Measurements from ENCODE around the gene RNASEL.

RNASEL gene

DNA sequence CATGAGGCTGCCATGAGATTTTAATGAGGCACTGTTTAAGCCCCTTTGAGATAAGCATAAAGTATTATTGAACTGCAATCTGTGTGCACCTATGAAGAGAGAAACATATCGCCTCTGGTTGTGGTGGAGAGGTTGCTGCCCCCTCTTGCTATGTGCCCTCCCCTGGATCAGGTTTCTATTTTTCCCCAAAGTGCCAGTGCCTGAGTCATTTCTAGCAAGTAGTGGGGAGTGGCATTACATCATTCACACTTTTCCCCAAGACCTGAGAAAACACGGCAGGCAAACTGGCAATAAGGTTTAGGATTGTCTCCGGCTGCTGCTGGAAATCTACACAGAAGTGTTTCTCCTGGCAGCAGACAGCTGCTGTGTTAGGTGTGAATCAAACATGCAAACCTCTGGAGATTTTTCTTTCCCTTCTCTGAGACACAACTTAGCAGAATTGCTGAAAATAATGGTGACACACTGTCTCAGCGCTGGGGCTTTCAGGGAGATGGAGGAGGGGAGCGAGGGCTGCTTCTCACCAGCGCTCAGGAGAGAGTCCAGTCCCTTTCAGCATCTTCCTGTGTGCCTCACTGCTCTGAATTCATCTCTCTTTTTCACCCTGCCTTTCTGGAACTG is 28.8 kb upstream of the RNASEL start:
- no peak overlapping the region for H3K4me3 ChIP-seq (ENCODE audit: low read length)
- no peak overlapping the region for H3K9ac ChIP-seq (ENCODE audit: low read length)
- H3K4me1 ChIP-seq (ENCODE audit: control insufficient read depth, insufficient read depth, low read length), result peaks cover 38% of the 10 kb centered on the region
- no peaks in the 10 kb centered on the region for H3K27me3 ChIP-seq (replicated peaks; ENCODE audit: control insufficient read depth, insufficient read depth, low read length)
- H3K9me3 ChIP-seq (ENCODE audit: control insufficient read depth, low read length), result no peaks in the 10 kb centered on the region
- DNase-seq (ENCODE audit: low read depth), result peak; percentile 52
- H3K36me3 ChIP-seq (ENCODE audit: control insufficient read depth, insufficient read depth, low read length, severe bottlenecking), result no peaks in the 10 kb centered on the region

DNA sequence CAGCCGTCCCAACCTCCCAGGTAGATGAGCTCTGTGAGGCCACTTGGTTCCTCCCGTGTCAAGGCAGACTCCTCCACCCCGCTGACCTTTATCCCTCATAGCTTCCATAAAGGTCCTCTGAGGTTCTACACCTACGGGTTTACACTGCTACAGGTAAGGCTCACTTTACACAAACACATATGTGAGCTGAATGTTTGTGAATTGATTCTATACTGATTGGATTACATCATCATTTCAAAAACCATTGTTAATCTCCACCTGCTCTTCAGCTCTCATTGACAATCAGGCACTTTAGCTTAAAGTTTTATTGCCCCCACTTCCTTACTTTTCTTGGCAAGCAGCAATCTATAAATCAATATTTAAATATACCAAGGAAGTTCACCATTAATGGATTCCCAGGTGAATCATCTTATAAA is 28.0 kb upstream of the RNASEL start:
- Histone ChIP-seq H3K9ac (ENCODE audit: low read length) (no peak overlapping the region), H3K4me1 (ENCODE audit: control insufficient read depth, insufficient read depth, low read length) (peaks cover 35% of the 10 kb centered on the region), H3K9me3 (ENCODE audit: control insufficient read depth, low read length) (no peaks in the 10 kb centered on the region)

DNA sequence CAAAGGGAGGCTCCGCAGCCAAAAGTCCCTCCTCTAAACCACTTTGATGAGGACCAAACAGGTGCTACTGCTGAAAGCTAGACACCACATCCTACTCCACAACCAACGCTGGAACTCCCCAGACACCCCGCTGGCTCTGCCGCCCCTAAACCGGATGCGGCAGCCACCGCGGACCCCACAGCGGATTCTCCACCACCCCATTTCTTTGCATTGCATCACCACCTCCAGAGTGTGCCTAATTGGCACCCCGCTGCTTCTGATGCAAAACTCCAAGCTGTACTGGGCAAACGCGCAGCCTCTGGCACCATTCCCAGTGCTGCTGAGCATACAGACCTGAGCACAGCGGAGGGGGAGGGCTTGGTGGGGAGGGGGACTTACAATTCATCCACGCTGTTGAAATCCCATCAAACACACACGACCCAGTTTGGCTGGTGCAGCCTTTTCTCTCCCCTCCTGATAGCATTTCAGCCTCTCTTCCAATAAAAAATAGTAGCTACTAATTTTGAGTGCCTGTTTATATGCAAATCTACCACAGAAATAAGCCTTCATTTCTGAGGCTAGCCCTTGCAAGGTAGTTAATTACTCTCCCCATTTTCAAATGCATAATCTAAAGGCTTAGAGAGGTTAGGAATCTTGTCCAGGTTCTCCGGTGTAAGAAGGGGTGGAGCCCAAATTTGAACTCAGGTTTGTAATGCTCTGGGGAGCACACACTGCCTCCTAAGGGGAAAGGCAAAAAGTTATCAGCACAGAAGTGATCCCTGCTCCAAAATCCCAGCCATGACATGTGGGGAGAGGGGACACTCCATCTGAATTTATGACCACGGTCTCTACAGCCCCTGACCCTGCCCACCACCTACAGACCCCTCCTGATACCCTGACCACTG is 27.3 kb upstream of the RNASEL start:
- H3K4me3 ChIP-seq (ENCODE audit: low read length), result peak overlapping the region; percentile 72

More for the DNA sequence above, 28.0 kb upstream of the RNASEL start:
- Histone ChIP-seq H3K27me3 (replicated peaks; ENCODE audit: control insufficient read depth, insufficient read depth, low read length) (no peaks in the 10 kb centered on the region), H3K4me3 (ENCODE audit: low read length) (no peak overlapping the region), H3K36me3 (ENCODE audit: control insufficient read depth, insufficient read depth, low read length, severe bottlenecking) (no peaks in the 10 kb centered on the region)
- DNase-seq (ENCODE audit: low read depth), result no peak

DNA sequence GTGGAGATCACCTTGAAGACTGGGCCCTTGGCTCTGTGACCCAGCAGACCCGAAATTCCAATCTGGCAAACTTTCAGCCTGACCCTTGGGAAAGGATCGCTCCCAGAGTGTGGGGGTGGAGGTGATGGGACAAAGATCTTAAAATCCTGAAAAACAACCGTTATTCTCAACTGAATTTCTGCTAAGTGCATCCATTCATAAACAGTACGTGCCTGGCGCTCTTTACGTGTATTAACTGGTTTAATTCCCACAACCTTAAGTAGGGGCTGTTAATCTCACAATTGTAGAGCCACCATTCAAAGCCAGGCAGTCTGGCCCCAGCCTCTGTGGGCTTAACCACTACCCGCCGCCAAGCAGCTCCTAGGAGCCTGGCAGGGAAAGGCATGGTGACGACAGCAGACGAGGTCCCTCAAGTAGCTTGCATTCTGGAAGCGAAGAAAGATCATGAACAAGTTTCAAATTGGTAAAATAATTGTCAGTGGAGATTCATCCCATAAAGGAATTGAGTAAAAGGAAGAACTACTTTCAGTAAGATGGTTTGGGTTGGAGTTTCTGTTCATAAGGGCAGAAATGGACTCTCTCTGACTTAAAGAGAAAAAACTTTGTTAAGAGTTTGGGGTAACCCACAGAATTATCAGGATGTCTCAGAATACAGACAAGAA is 26.5 kb upstream of the RNASEL start:
- Histone ChIP-seq H3K36me3 (ENCODE audit: control insufficient read depth, insufficient read depth, low read length, severe bottlenecking) (no peaks in the 10 kb centered on the region), H3K9me3 (ENCODE audit: control insufficient read depth, low read length) (no peaks in the 10 kb centered on the region), H3K4me1 (ENCODE audit: control insufficient read depth, insufficient read depth, low read length) (peaks cover 43% of the 10 kb centered on the region), H3K9ac (ENCODE audit: low read length) (peak overlapping the region; percentile 86), H3K27me3 (replicated peaks; ENCODE audit: control insufficient read depth, insufficient read depth, low read length) (no peaks in the 10 kb centered on the region), H3K4me3 (ENCODE audit: low read length) (peak overlapping the region; percentile 72)
- DNase-seq (ENCODE audit: low read depth), result peak; percentile 32

More for the DNA sequence above, 27.3 kb upstream of the RNASEL start:
- Histone ChIP-seq H3K9ac (ENCODE audit: low read length) (peak overlapping the region; percentile 86), H3K36me3 (ENCODE audit: control insufficient read depth, insufficient read depth, low read length, severe bottlenecking) (no peaks in the 10 kb centered on the region), H3K9me3 (ENCODE audit: control insufficient read depth, low read length) (no peaks in the 10 kb centered on the region), H3K27me3 (replicated peaks; ENCODE audit: control insufficient read depth, insufficient read depth, low read length) (no peaks in the 10 kb centered on the region), H3K4me1 (ENCODE audit: control insufficient read depth, insufficient read depth, low read length) (peaks cover 35% of the 10 kb centered on the region)
- peak; percentile 71 for DNase-seq (ENCODE audit: low read depth)

DNA sequence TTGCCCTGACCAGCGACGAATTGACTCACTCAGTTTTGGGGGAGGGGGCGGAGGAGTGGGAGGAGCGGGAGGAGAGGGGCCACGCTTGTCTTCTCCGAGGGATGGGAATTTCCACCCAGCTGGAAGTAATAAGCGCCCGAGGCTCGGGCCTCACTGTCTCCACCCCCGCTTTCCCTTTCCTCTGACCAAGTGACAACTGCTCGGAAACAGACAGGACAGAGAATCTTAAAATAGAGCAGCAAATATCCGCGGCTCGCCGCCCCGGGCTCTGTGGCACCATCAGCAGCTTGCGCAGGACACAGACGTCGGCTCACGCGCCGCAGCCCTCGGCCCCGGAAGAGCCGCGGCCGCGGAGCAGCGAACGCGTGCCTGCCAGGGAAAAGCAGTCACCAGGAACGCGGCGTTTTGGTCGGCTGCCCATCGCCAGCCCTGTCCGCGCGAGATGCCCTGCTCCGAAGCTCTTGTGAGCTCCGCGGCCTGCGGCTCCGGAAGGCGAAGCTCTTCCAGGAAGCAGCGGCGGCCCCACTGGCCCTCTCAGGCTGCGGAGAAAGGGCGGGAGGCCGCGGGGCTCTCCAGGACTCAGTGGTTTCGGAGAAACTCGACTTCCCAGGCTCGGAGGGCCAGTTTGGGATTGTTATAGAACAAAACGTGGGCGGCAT is 25.9 kb upstream of the RNASEL start:
- Histone ChIP-seq H3K36me3 (ENCODE audit: control insufficient read depth, insufficient read depth, low read length, severe bottlenecking) (no peaks in the 10 kb centered on the region), H3K4me1 (ENCODE audit: control insufficient read depth, insufficient read depth, low read length) (peaks cover 50% of the 10 kb centered on the region), H3K27me3 (replicated peaks; ENCODE audit: control insufficient read depth, insufficient read depth, low read length) (no peaks in the 10 kb centered on the region), H3K9ac (ENCODE audit: low read length) (peak overlapping the region; percentile 86), H3K4me3 (ENCODE audit: low read length) (peak overlapping the region; percentile 72), H3K9me3 (ENCODE audit: control insufficient read depth, low read length) (no peaks in the 10 kb centered on the region)
- peak; percentile 95 for DNase-seq (ENCODE audit: low read depth)

DNA sequence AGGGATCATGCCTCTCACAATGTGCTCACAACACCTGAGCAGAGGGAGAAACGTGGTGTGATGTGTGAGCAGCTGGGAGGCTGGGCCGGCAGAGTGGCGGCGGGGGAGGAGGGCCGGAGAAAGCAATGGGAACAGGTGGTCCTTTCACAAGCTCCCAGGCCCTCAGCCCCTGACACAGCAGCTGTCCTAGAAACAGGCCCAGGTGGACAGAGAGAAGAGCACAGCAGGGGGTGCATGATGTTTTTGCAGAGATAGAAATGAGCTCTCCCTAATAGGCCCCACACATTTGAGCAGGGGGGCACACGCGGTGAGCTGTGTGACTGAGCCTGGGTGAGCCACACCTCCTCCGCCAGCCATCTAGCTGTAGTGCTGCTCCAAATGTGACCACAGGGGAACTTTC is 22.7 kb upstream of the RNASEL start:
- no peaks in the 10 kb centered on the region for H3K9me3 ChIP-seq (ENCODE audit: control insufficient read depth, low read length)
- H3K4me1 ChIP-seq (ENCODE audit: control insufficient read depth, insufficient read depth, low read length), result peaks cover 52% of the 10 kb centered on the region
- DNase-seq (ENCODE audit: low read depth), result no peak
- no peak overlapping the region for H3K4me3 ChIP-seq (ENCODE audit: low read length)
- H3K36me3 ChIP-seq (ENCODE audit: control insufficient read depth, insufficient read depth, low read length, severe bottlenecking), result no peaks in the 10 kb centered on the region
- no peak overlapping the region for H3K9ac ChIP-seq (ENCODE audit: low read length)
- H3K27me3 ChIP-seq (replicated peaks; ENCODE audit: control insufficient read depth, insufficient read depth, low read length), result no peaks in the 10 kb centered on the region

DNA sequence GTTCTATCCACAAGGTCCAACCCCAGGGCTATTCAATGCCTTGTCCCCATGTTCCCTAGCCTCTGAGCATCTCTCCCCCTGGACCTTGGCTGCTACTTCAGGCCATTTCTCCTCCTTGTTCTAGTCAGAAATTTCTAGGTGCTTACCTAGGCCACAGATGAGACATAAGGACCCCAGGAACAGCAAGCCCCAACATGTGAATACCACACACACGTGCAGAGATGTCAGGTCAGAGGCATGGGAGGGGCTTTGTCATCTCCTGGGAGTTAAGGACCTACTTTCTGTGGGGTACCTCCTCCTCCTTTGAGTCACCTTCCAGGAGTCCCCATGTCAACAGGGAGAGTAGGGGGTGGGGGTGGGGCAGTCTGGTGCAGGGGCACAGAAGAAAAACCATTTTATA is 22.3 kb upstream of the RNASEL start:
- no peaks in the 10 kb centered on the region for H3K27me3 ChIP-seq (replicated peaks; ENCODE audit: control insufficient read depth, insufficient read depth, low read length)
- no peaks in the 10 kb centered on the region for H3K36me3 ChIP-seq (ENCODE audit: control insufficient read depth, insufficient read depth, low read length, severe bottlenecking)
- no peak for DNase-seq (ENCODE audit: low read depth)
- peaks cover 47% of the 10 kb centered on the region for H3K4me1 ChIP-seq (ENCODE audit: control insufficient read depth, insufficient read depth, low read length)
- H3K9me3 ChIP-seq (ENCODE audit: control insufficient read depth, low read length), result no peaks in the 10 kb centered on the region
- H3K4me3 ChIP-seq (ENCODE audit: low read length), result no peak overlapping the region
- H3K9ac ChIP-seq (ENCODE audit: low read length), result no peak overlapping the region

DNA sequence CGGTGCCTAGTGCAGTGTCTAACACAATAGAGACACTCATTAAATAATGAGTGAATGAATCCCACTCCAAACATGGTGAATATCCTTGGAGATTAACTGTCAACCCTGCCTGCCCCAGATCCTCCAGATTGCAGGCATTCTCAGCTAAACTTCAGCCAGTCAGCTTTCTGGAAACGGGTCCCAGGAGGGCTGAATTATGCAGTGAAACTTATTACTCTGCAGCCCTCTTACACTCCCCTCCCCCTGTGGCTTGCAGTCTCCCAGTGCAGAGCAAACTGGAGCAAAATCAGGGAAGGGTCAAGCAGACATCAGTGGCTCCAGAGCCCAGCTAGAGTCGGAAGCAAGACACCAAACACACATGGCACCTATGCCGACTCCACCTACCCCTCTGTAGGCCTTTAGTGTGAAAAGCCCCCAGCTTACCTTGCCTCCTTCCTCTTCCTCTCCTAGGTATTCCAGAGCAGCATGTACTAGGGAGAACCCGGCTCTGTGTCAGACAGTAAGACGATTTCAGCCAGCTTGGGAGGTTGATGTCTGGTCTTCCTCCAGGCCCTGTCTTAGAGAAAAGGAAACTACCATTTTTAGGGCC is 21.6 kb upstream of the RNASEL start:
- Histone ChIP-seq H3K4me3 (ENCODE audit: low read length) (peak overlapping the region; percentile 42), H3K4me1 (ENCODE audit: control insufficient read depth, insufficient read depth, low read length) (peaks cover 41% of the 10 kb centered on the region)
- DNase-seq (ENCODE audit: low read depth), result no peak

DNA sequence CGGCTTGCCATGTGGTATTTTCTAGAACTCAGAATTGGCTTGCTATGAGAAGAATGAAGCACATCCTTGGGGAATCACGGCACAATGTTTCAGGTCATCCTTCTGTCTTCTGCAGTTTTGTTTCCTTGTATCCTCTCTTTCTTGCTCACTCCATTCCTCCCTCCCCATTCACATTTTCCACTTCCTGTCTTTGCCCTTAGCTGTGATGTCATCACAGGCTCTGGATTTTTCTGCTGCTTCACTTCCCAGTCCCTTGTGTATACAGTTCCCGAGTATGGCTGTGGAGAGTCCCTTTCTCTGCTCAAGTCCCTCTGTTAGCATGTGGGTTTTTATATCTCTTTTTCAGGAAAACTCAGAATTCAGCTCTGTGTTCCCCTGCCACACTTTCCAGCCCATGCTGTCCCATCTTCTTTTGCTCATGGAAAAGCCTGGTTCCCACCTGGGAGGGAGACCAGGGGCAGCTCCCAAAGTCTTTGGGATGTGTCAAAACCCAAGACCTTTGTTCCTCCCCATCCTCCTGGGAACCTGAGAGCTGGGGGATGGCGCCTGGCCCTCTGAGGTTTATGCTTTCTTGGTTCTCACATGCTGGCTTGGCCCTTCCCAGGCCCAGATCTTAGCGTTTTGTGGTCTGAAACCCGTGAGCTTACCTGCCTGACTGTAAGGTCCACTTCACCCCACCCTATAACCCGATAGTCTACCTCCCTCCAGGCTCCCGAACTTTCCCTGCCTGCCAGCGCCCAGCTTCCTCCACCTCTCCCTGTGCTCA is 20.0 kb upstream of the RNASEL start:
- DNase-seq (ENCODE audit: low read depth), result peak; percentile 27
- no peaks in the 10 kb centered on the region for H3K9me3 ChIP-seq (ENCODE audit: control insufficient read depth, low read length)
- no peaks in the 10 kb centered on the region for H3K36me3 ChIP-seq (ENCODE audit: control insufficient read depth, insufficient read depth, low read length, severe bottlenecking)
- H3K4me3 ChIP-seq (ENCODE audit: low read length), result no peak overlapping the region
- H3K4me1 ChIP-seq (ENCODE audit: control insufficient read depth, insufficient read depth, low read length), result peaks cover 37% of the 10 kb centered on the region
- H3K27me3 ChIP-seq (replicated peaks; ENCODE audit: control insufficient read depth, insufficient read depth, low read length), result no peaks in the 10 kb centered on the region
- no peak overlapping the region for H3K9ac ChIP-seq (ENCODE audit: low read length)

More for the DNA sequence above, 21.6 kb upstream of the RNASEL start:
- no peaks in the 10 kb centered on the region for H3K9me3 ChIP-seq (ENCODE audit: control insufficient read depth, low read length)
- H3K9ac ChIP-seq (ENCODE audit: low read length), result no peak overlapping the region
- H3K27me3 ChIP-seq (replicated peaks; ENCODE audit: control insufficient read depth, insufficient read depth, low read length), result no peaks in the 10 kb centered on the region
- no peaks in the 10 kb centered on the region for H3K36me3 ChIP-seq (ENCODE audit: control insufficient read depth, insufficient read depth, low read length, severe bottlenecking)

DNA sequence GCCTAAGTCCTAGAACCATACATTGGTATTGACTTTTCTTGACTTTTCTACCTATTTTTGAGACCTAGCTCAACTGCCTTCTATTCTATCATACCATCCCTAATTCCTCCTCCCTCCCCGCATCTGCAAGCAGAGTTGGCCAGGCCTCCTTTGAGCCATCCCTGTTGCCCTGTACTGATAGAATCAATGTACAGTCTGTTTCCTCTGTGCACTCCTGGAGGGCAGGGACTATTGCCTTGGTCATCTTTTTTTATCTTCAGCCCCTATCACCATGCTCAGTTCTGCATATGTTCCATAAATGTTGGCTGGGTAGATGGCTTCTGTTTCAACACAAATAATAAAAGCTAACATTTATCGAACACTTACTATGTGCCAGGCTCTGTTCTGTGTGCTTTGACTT is 19.2 kb upstream of the RNASEL start:
- Histone ChIP-seq H3K4me1 (ENCODE audit: control insufficient read depth, insufficient read depth, low read length) (peaks cover 41% of the 10 kb centered on the region), H3K9ac (ENCODE audit: low read length) (no peak overlapping the region), H3K9me3 (ENCODE audit: control insufficient read depth, low read length) (no peaks in the 10 kb centered on the region), H3K27me3 (replicated peaks; ENCODE audit: control insufficient read depth, insufficient read depth, low read length) (no peaks in the 10 kb centered on the region), H3K4me3 (ENCODE audit: low read length) (no peak overlapping the region), H3K36me3 (ENCODE audit: control insufficient read depth, insufficient read depth, low read length, severe bottlenecking) (no peaks in the 10 kb centered on the region)
- no peak for DNase-seq (ENCODE audit: low read depth)

Data from adipocyte (in vitro differentiated cells).